WI38 (cell line): ENCODE results near the gene MRPL51.

Source experiments
- H3K4me3 ChIP-seq: 2 replicates; pipeline ENCODE4 v1.5.1; 2011; ENCODE audit warnings: low read depth, mild to moderate bottlenecking, control low read depth, low read length
- TF ChIP-seq, protein P1 (sequence below): IDR thresholded peaks from 2 replicates; pipeline ENCODE4 v1.5.1; 2012; ENCODE audit warnings: low read depth, mild to moderate bottlenecking, control low read depth, low read length

The MRPL51 gene

DNA sequence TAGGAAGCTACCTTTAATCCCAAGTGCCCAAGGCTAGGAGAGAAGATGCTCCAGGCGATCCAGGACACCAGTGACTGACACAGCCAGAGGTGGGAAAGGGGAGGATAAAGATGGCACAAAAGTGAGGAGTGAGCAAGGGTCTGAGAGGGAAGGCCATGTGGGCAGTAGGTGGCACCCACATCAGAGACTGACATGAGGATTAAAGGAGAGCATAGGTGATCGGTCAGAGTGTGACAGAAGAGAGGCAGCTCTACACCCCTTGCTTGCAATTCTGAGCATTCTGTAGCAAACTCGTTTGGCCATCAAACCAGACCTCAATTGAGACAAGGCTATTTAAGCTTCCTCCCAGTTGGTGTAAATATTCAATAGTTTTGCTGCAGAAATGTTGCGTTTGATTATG is 49.0 kb downstream of the MRPL51 start:
- TF ChIP-seq, protein P1, sequence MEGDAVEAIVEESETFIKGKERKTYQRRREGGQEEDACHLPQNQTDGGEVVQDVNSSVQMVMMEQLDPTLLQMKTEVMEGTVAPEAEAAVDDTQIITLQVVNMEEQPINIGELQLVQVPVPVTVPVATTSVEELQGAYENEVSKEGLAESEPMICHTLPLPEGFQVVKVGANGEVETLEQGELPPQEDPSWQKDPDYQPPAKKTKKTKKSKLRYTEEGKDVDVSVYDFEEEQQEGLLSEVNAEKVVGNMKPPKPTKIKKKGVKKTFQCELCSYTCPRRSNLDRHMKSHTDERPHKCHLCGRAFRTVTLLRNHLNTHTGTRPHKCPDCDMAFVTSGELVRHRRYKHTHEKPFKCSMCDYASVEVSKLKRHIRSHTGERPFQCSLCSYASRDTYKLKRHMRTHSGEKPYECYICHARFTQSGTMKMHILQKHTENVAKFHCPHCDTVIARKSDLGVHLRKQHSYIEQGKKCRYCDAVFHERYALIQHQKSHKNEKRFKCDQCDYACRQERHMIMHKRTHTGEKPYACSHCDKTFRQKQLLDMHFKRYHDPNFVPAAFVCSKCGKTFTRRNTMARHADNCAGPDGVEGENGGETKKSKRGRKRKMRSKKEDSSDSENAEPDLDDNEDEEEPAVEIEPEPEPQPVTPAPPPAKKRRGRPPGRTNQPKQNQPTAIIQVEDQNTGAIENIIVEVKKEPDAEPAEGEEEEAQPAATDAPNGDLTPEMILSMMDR = no peak
- no peak overlapping the region for H3K4me3 ChIP-seq

DNA sequence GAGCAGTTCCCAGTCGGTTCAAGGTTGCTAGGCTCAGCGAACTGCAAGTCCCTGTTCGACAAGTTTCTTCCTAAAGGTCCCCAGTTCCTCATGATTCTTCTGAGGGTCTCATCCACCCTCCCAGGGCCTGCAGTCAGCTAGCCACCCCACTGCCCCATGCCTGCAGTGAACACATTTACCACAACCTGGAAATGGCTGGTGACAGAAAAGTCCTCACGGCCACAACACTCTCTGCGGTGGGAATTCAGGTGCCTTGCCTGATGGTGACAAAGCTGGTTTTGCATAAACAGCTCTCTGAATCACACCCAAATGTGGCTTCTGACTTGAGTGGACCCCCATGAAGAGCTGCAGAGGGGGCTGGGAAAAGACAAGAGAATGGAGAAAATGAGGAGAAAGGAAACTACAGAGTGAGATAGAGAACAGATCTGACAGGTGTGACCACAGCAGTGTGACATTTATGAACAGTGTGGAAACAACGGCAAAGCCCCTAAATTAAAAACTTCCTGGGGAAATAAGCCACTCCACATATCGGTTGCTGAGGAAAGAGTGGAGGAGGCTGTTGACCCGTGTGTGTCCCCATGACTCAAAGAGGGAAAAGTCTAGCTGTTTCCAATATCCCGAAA is 49.6 kb downstream of the MRPL51 start:
- no peak overlapping the region for H3K4me3 ChIP-seq
- TF ChIP-seq, protein P1 = no peak

GRCh38 chr12:6442836-6443235 is 50.2 kb downstream of the MRPL51 start:
- TF ChIP-seq, protein P1 = no peak
- no peak overlapping the region for H3K4me3 ChIP-seq
